GM12878 (cell line): ENCODE data around the gene NTM. TPM values are rescaled to one million over a fixed set of nuclear protein-coding genes. Genes with fewer than 3 reads are reported as not detected.

Source experiments
- ATAC-seq: fragments of 200-7000 bp; cut with Tn5 transposase; 3 replicates; pipeline ENCODE4 v1.9.1; 2020; ENCODE audit warnings: mild to moderate bottlenecking, moderate library complexity
- BruUV-seq: library from RNA; stranded (reverse); fragments of 400-500 nt; replicated peaks from 2 replicates; lab custom pipeline; 2021; lab: Mats Ljungman, UMichigan
- CTCF ChIA-PET: fragments of 300-600 bp; sonication (Branson Sonifier 250); formaldehyde crosslinking; extraction: SDS; loops from one replicate; lab custom pipeline; 2021; ENCODE audit warnings: inconsistent platforms; lab: Yijun Ruan, JAX
- POLR2A ChIA-PET: fragments of 350-600 bp; formaldehyde crosslinking; extraction: SDS; loops from one replicate; lab custom pipeline; 2021; ENCODE audit warnings: inconsistent platforms; lab: Charles Lee
- RAD21 ChIA-PET: fragments of 300-600 bp; sonication (Branson Sonifier 250); formaldehyde crosslinking; loops from one replicate; lab custom pipeline; 2023; ENCODE audit warnings: antibody characterized with exemption; ENCODE audit not compliant: unreplicated experiment; lab: Charles Lee
- SMC1A ChIA-PET: fragments of 300-600 bp; sonication (Branson Sonifier 250); formaldehyde crosslinking; loops from one replicate; lab custom pipeline; 2023; ENCODE audit not compliant: unreplicated experiment, uncharacterized antibody; lab: Charles Lee
- DNase-seq: peaks from one replicate; pipeline ENCODE4 v3.0.0-alpha.2; 2011; ENCODE audit warnings: low read depth, low spot score
- FAIRE-seq: peaks from 3 replicates; lab custom pipeline; 2011; peaks lifted over from hg19 to GRCh38; lab: Jason Lieb, UNC
- H2AFZ ChIP-seq: 2 replicates; pipeline ENCODE4 v1.6.0; 2011; ENCODE audit warnings: low read depth, low read length, control low read depth; ENCODE audit not compliant: control insufficient read depth
- H3K27ac ChIP-seq: 2 replicates; pipeline ENCODE4 v1.5.1; 2011; ENCODE audit warnings: control low read depth; ENCODE audit not compliant: control insufficient read depth, insufficient read depth
- H3K27me3 ChIP-seq, 2 experiments: replicated peaks in 1 of 2; 2 replicates each; pipeline versions ENCODE4 v1.6.0 to v1.6.1; 2011; ENCODE audit warnings: low read length in 1 of 2; ENCODE audit not compliant: control insufficient read depth in 2 of 2, insufficient read depth in 2 of 2
- H3K36me3 ChIP-seq, 2 experiments: 2 replicates each; pipeline ENCODE4 v1.5.1; 2011; ENCODE audit warnings: low read length in 1 of 2; ENCODE audit not compliant: control insufficient read depth in 2 of 2, insufficient read depth in 2 of 2
- H3K4me1 ChIP-seq: 2 replicates; pipeline ENCODE4 v1.6.1; 2011; ENCODE audit warnings: mild to moderate bottlenecking, low read length, moderate library complexity, mixed read lengths; ENCODE audit not compliant: control insufficient read depth, insufficient read depth
- H3K4me2 ChIP-seq: 2 replicates; pipeline ENCODE4 v1.6.0; 2011; ENCODE audit warnings: control low read depth; ENCODE audit not compliant: control insufficient read depth, insufficient read depth
- H3K4me3 ChIP-seq: fragments of 200-600 bp; sonication (generic); 2 replicates; pipeline ENCODE4 v1.5.1; 2016
- H3K79me2 ChIP-seq: 2 replicates; pipeline ENCODE4 v1.6.0; 2011; ENCODE audit warnings: low read length; ENCODE audit not compliant: control insufficient read depth, insufficient read depth
- H3K9ac ChIP-seq: 2 replicates; pipeline ENCODE4 v1.8.0; 2011; ENCODE audit warnings: low read length, control low read depth, mixed read lengths; ENCODE audit not compliant: control insufficient read depth, insufficient read depth
- H3K9me3 ChIP-seq: replicated peaks from 3 replicates; pipeline ENCODE4 v1.5.1; 2011; ENCODE audit warnings: mild to moderate bottlenecking, low read length; ENCODE audit not compliant: control insufficient read depth, insufficient read depth
- H4K20me1 ChIP-seq: 2 replicates; pipeline ENCODE4 v1.6.0; 2011; ENCODE audit not compliant: control insufficient read depth, insufficient read depth
- CREB1 ChIP-seq: IDR thresholded peaks from 2 replicates; pipeline ENCODE4 v1.6.1; 2012; ENCODE audit warnings: low read depth, mild to moderate bottlenecking, inconsistent platforms
- MYC ChIP-seq: IDR thresholded peaks from 2 replicates; pipeline ENCODE4 v1.6.1; 2011; ENCODE audit warnings: mild to moderate bottlenecking, low read length, moderate library complexity, inconsistent platforms; ENCODE audit not compliant: insufficient read depth, insufficient replicate concordance, insufficient read length, severe bottlenecking
- NR2F1 ChIP-seq: fragments of 450-650 bp; conservative IDR thresholded peaks from 2 replicates; pipeline ENCODE4 v1.6.1; 2017; ENCODE audit warnings: mild to moderate bottlenecking
- PAX5 ChIP-seq: IDR thresholded peaks from 2 replicates; pipeline ENCODE4 v1.6.1; 2011; ENCODE audit warnings: low read depth, low read length, borderline replicate concordance
- RAD21 ChIP-seq: IDR thresholded peaks from 2 replicates; pipeline ENCODE4 v1.6.1; 2011; ENCODE audit warnings: mild to moderate bottlenecking, low read depth, low read length, moderate library complexity; ENCODE audit not compliant: insufficient read depth
- SMC3 ChIP-seq: IDR thresholded peaks from 2 replicates; pipeline ENCODE4 v1.6.1; 2011; ENCODE audit warnings: low read length, improper control_type of control experiment, borderline replicate concordance
- YY1 ChIP-seq: IDR thresholded peaks from 2 replicates; pipeline ENCODE4 v1.6.1; 2011; ENCODE audit warnings: low read depth, mild to moderate bottlenecking, low read length
- ZSCAN29 ChIP-seq: fragments of 450-650 bp; IDR thresholded peaks from 2 replicates; pipeline ENCODE4 v1.6.1; 2017; ENCODE audit warnings: mild to moderate bottlenecking, moderate library complexity
- WGBS: methylation state at CpG from one replicate; pipeline ENCODE4 v1.1.6; 2016; ENCODE audit warnings: low lambda C conversion rate; ENCODE audit not compliant: insufficient replicate concordance, insufficient coverage; ENCODE audit errors: missing lambda C conversion rate; 5-methylcytosine and 5-hydroxymethylcytosine counted together
- in situ Hi-C: fragments of 300-500 bp; cut with MboI; formaldehyde crosslinking; loops from 9 replicates; pipeline ENCODE4 v1.14.3; 2018; ENCODE audit warnings: mixed read lengths
- intact Hi-C: fragments of 100-400 bp; cut with micrococcal nuclease; formaldehyde crosslinking; loops from one replicate; pipeline ENCODE4 v1.14.2; 2022; ENCODE audit not compliant: unreplicated experiment
- polyA plus RNA-seq, 11 experiments: library from polyadenylated mRNA; depleted of rRNA in 4 of 11; unstranded in 6 of 11; stranded (reverse) in 5 of 11; fragments of >200 nt; fragmentation: Nextera tagmentation in 4 of 11; fragmentation: Illumina TruSeq in 1 of 11; extraction: Ambion mirVana in 4 of 11; extraction: Trizol in 1 of 11; gene quantifications; 1 replicate in 1 of 11; 2 replicates in 10 of 11; pipeline versions ENCODE4 v1.2.1 to v1.2.3, GENCODE V29; 2011 to 2016; ENCODE audit warnings: inconsistent platforms in 2 of 11, missing spikeins in 2 of 11, low read depth in 1 of 11
- total RNA-seq, 4 experiments: library from RNA; depleted of rRNA in 3 of 4; stranded (reverse); fragments of >200 nt in 3 of 4; fragmentation: Illumina TruSeq in 1 of 4; extraction: Trizol in 1 of 4; gene quantifications; 2 replicates each; pipeline versions ENCODE4 v1.2.1 to v1.2.3, GENCODE V29; 2013 to 2021
- TF ChIP-seq, protein P1 (sequence below): fragments of 450-650 bp; IDR thresholded peaks from 2 replicates; pipeline ENCODE4 v1.6.1; 2017; ENCODE audit warnings: mild to moderate bottlenecking, low read depth, inconsistent platforms; ENCODE audit not compliant: poor library complexity, severe bottlenecking
- TF ChIP-seq, protein P2 (sequence below), 3 experiments: IDR thresholded peaks in 2 of 3; conservative IDR thresholded peaks in 1 of 3; 2 replicates each; pipeline ENCODE4 v1.5.1; 2011; ENCODE audit warnings: low read depth in 3 of 3, low read length in 3 of 3, mild to moderate bottlenecking in 3 of 3, control low read depth in 2 of 3, moderate library complexity in 2 of 3, inconsistent platforms in 1 of 3, mixed read lengths in 1 of 3; ENCODE audit not compliant: control insufficient read depth in 2 of 3, insufficient read depth in 1 of 3; ENCODE audit errors: extremely low read depth in 1 of 3

Gene NTM
- total and polyA plus RNA-seq, 10 of the 15 experiments (the other 5 are each of a cell fraction or from before 2014, with no cell fraction given): not detected

DNA sequence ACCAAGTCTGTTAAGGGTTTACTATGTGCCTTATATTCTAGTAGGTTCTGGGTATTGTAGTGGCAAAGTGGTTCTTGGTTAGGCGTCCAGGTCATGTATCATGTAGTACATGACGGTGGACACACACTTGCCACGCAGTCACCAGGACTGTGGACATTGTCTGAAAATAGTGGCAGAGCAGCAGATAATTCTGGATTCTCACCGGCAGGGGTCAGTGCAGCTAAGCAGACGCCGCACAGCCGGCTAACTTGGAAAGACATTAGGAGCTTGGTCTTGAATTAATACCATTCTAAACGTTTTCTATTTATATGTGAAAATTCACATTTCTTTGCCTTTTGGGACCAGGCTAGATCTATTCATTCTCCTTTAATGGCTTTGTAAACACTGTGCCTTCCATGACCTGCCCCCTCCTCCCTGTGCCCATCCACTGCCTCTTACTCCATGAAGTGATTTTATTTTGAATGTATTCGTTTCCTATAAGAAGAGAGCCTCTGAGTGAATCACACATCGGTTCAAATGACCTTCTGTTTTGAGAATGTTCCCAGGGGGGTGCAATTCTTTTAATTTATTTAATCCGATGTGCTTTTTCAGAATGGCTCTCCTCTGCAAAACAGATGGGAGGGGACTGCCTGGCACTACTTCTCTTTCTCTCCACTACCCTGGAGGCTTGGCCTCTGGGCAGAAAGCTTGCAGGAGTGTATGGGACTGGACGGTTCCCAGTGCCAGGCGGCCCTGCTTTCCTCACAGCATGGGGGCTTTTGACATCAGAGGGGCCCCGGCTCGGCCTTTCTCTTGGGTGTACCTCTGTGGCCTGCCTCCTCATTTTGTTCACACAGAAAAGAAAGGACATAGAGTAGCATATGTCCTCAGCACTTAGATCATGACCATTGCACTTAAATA is 378.0 kb downstream of the NTM start:
- Histone ChIP-seq H3K79me2 (no peaks in the 10 kb centered on the region), H2AFZ (no peak overlapping the region), H3K36me3 (no peaks in the 10 kb centered on the region), H3K9me3 (no peaks in the 10 kb centered on the region), H3K4me1 (no peaks in the 10 kb centered on the region), H3K4me2 (no peak overlapping the region), H3K27ac (no peak overlapping the region), H4K20me1 (no peaks in the 10 kb centered on the region), H3K9ac (no peak overlapping the region), H3K27me3 (no peaks in the 10 kb centered on the region; a peak in 3 of 4 replicates), H3K4me3 (no peak overlapping the region)
- FAIRE-seq: peak; percentile 83
- WGBS: 21% methylated on average over 15 of the region's 15 CpGs
- POLR2A ChIA-PET: no interaction called here
- intact Hi-C loops (loop anchor here (1.0 to 2.0 kb wide), 3 partner anchors 119 to 378 kb away; no protein-coding TSS in a partner anchor), in situ Hi-C loops (no loop called here)
- SMC1A ChIA-PET: interaction anchor here (0.6 to 1.9 kb wide), 7 partner anchors 9 to 378 kb away, joined by 3 to 8 read pairs (median 4); no protein-coding TSS in a partner anchor
- TF ChIP-seq RAD21: peak; percentile 63
- no peak for TF ChIP-seq MYC
- peak; percentile 68 for TF ChIP-seq SMC3
- no peak for TF ChIP-seq NR2F1
- TF ChIP-seq, protein P1, sequence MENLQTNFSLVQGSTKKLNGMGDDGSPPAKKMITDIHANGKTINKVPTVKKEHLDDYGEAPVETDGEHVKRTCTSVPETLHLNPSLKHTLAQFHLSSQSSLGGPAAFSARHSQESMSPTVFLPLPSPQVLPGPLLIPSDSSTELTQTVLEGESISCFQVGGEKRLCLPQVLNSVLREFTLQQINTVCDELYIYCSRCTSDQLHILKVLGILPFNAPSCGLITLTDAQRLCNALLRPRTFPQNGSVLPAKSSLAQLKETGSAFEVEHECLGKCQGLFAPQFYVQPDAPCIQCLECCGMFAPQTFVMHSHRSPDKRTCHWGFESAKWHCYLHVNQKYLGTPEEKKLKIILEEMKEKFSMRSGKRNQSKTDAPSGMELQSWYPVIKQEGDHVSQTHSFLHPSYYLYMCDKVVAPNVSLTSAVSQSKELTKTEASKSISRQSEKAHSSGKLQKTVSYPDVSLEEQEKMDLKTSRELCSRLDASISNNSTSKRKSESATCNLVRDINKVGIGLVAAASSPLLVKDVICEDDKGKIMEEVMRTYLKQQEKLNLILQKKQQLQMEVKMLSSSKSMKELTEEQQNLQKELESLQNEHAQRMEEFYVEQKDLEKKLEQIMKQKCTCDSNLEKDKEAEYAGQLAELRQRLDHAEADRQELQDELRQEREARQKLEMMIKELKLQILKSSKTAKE: no peak
- 0 out of 2 replicates have a peak, but pooled peaks have one; percentile 24 for TF ChIP-seq YY1
- TF ChIP-seq CREB1: no peak
- TF ChIP-seq PAX5: no peak
- TF ChIP-seq, protein P2, sequence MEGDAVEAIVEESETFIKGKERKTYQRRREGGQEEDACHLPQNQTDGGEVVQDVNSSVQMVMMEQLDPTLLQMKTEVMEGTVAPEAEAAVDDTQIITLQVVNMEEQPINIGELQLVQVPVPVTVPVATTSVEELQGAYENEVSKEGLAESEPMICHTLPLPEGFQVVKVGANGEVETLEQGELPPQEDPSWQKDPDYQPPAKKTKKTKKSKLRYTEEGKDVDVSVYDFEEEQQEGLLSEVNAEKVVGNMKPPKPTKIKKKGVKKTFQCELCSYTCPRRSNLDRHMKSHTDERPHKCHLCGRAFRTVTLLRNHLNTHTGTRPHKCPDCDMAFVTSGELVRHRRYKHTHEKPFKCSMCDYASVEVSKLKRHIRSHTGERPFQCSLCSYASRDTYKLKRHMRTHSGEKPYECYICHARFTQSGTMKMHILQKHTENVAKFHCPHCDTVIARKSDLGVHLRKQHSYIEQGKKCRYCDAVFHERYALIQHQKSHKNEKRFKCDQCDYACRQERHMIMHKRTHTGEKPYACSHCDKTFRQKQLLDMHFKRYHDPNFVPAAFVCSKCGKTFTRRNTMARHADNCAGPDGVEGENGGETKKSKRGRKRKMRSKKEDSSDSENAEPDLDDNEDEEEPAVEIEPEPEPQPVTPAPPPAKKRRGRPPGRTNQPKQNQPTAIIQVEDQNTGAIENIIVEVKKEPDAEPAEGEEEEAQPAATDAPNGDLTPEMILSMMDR (IDR thresholded peaks at IDR 0.05 in 2 of 3, conservative IDR thresholded peaks at IDR 0.05 in 1 of 3; ENCODE audit: control insufficient read depth in 2 of 3, extremely low read depth in 1 of 3, insufficient read depth in 1 of 3, low read depth in 3 of 3, low read length in 3 of 3): peak; percentile 77 to 79 (median 77)
- TF ChIP-seq ZSCAN29: no peak
- no peak for DNase-seq
- no TSS peak for BruUV-seq
- CTCF ChIA-PET: interaction anchor here (0.6 to 3.6 kb wide), 28 partner anchors 8 to 1192 kb away, joined by 3 to 23 read pairs (median 5); no protein-coding TSS in a partner anchor
- ATAC-seq: peak; percentile 92
- RAD21 ChIA-PET: interaction anchor here (0.7 to 2.2 kb wide), 7 partner anchors 16 to 410 kb away, joined by 3 to 7 read pairs (median 4); no protein-coding TSS in a partner anchor
